HepG2 (cell line): Measurements from ENCODE around the gene PTPRM. TPM values are rescaled to one million over a fixed set of nuclear protein-coding genes. Genes with fewer than 3 reads are reported as not detected.

Experiments used
- ATAC-seq: fragments of 200-7000 bp; cut with Tn5 transposase; 3 replicates; pipeline ENCODE4 v1.9.1; 2020; ENCODE audit warnings: mild to moderate bottlenecking, moderate library complexity
- BruUV-seq: library from RNA; stranded (reverse); fragments of 400-500 nt; replicated peaks from 2 replicates; lab custom pipeline; 2021; lab: Mats Ljungman, UMichigan
- CTCF ChIA-PET: fragments of 300-600 bp; formaldehyde crosslinking; extraction: SDS; loops from one replicate; lab custom pipeline; 2021; ENCODE audit warnings: low total read pairs, inconsistent platforms, low intra/inter-chr PET ratio; lab: Yijun Ruan, JAX
- POLR2A ChIA-PET: fragments of 350-600 bp; sonication (Branson Sonifier 250); formaldehyde crosslinking; loops from one replicate; lab custom pipeline; 2020; ENCODE audit warnings: antibody characterized with exemption, inconsistent platforms; lab: Yijun Ruan, JAX
- DNase-seq: peaks from one replicate; pipeline ENCODE4 v3.0.0-alpha.2; 2015; ENCODE audit warnings: low spot score
- FAIRE-seq: peaks from 3 replicates; lab custom pipeline; 2011; peaks lifted over from hg19 to GRCh38; lab: Jason Lieb, UNC
- H2AFZ ChIP-seq: one replicate; pipeline ENCODE4 v1.6.1; 2011; ENCODE audit warnings: low read length, inconsistent platforms
- H3K27ac ChIP-seq: fragments of 300-600 bp; 3 replicates; pipeline ENCODE4 v1.8.0; 2011; ENCODE audit warnings: mixed run types, mild to moderate bottlenecking, mixed read lengths, low read length, inconsistent platforms; ENCODE audit not compliant: insufficient read depth; ENCODE audit errors: extremely low read length
- H3K27me3 ChIP-seq, 2 experiments: fragments of 200-600 bp in 1 of 2; 2 replicates in 1 of 2; 3 replicates in 1 of 2; pipeline versions ENCODE4 v1.6.0 to v1.8.0; 2011; ENCODE audit warnings: low read length in 2 of 2, mild to moderate bottlenecking in 2 of 2, moderate library complexity in 2 of 2, inconsistent platforms in 1 of 2; ENCODE audit not compliant: insufficient read depth in 2 of 2, control insufficient read depth in 1 of 2
- H3K36me3 ChIP-seq, 2 experiments: fragments of 200-600 bp in 1 of 2; replicated peaks in 1 of 2; 2 replicates in 1 of 2; 3 replicates in 1 of 2; pipeline versions ENCODE4 v1.5.1 to v1.8.0; 2011; ENCODE audit warnings: low read length in 2 of 2, inconsistent platforms in 1 of 2; ENCODE audit not compliant: insufficient read depth in 2 of 2, control insufficient read depth in 1 of 2
- H3K4me1 ChIP-seq: 2 replicates; pipeline ENCODE4 v1.5.1; 2012; ENCODE audit warnings: low read length, inconsistent platforms; ENCODE audit not compliant: insufficient read depth
- H3K4me2 ChIP-seq: 2 replicates; pipeline ENCODE4 v1.6.0; 2011; ENCODE audit warnings: low read depth, low read length, inconsistent platforms
- H3K4me3 ChIP-seq, 3 experiments: fragments of 200-600 bp in 1 of 3; sonication (generic), shearing (Covaris generic) in 1 of 3; replicated peaks in 1 of 3; 2 replicates each; pipeline ENCODE4 v1.5.1; 2011 to 2016; ENCODE audit warnings: low read length in 3 of 3, inconsistent platforms in 2 of 3, low read depth in 2 of 3, mild to moderate bottlenecking in 2 of 3, control low read depth in 1 of 3, mixed read lengths in 1 of 3; ENCODE audit not compliant: insufficient read depth in 1 of 3
- H3K79me2 ChIP-seq: one replicate; pipeline ENCODE4 v1.6.1; 2011; ENCODE audit warnings: low read length, inconsistent platforms; ENCODE audit not compliant: insufficient read depth
- H3K9ac ChIP-seq: 2 replicates; pipeline ENCODE4 v1.6.0; 2011; ENCODE audit warnings: mild to moderate bottlenecking, low read depth, low read length, inconsistent platforms; ENCODE audit not compliant: insufficient read depth
- H3K9me3 ChIP-seq: 2 replicates; pipeline ENCODE4 v1.5.1; 2012; ENCODE audit warnings: mild to moderate bottlenecking, low read length
- H4K20me1 ChIP-seq: 2 replicates; pipeline ENCODE4 v1.6.0; 2011; ENCODE audit warnings: inconsistent platforms, mild to moderate bottlenecking, low read length, moderate library complexity; ENCODE audit not compliant: insufficient read depth
- FOXA1 ChIP-seq, 2 experiments: fragments of 450-650 bp in 1 of 2; sonication (generic) in 1 of 2; formaldehyde crosslinking in 1 of 2; IDR thresholded peaks; 2 replicates each; pipeline versions ENCODE4 v1.4.0 to v1.6.1; 2016 to 2020; ENCODE audit warnings: missing genetic modification reagents in 1 of 2
- HDAC1 ChIP-seq: sonication (generic); formaldehyde crosslinking; IDR thresholded peaks from 2 replicates; pipeline ENCODE4 v1.5.1; 2020; ENCODE audit warnings: mild to moderate bottlenecking, missing genetic modification reagents
- HMGXB4 ChIP-seq, 2 experiments: sonication (generic) in 1 of 2; formaldehyde crosslinking in 1 of 2; IDR thresholded peaks; 2 replicates each; pipeline versions ENCODE4 v1.4.0 to v1.6.1; 2018 to 2020; ENCODE audit warnings: missing genetic modification reagents in 2 of 2, borderline replicate concordance in 1 of 2, low read depth in 1 of 2, mild to moderate bottlenecking in 1 of 2, missing biosample characterization in 1 of 2
- MAFF ChIP-seq: IDR thresholded peaks from 2 replicates; pipeline ENCODE4 v1.6.1; 2011; ENCODE audit warnings: low read depth, low read length, improper control_type of control experiment
- MAFK ChIP-seq, 2 experiments: IDR thresholded peaks in 1 of 2; conservative IDR thresholded peaks in 1 of 2; 2 replicates each; pipeline ENCODE4 v1.6.1; 2011; ENCODE audit warnings: improper control_type of control experiment in 2 of 2, low read length in 2 of 2
- NFE2L2 ChIP-seq: fragments of 150-350 bp; IDR thresholded peaks from 2 replicates; pipeline ENCODE4 v1.6.1; 2014; ENCODE audit warnings: low read length
- ZNF432 ChIP-seq: sonication (generic); formaldehyde crosslinking; IDR thresholded peaks from 2 replicates; pipeline ENCODE4 v1.5.0; 2020; ENCODE audit warnings: missing genetic modification reagents, mild to moderate bottlenecking, borderline replicate concordance
- WGBS: methylation state at CpG from one replicate; pipeline ENCODE4 v1.1.6; 2017; ENCODE audit warnings: low lambda C conversion rate; 5-methylcytosine and 5-hydroxymethylcytosine counted together
- in situ Hi-C: cut with HindIII; loops from 2 replicates; pipeline ENCODE4 v1.10.0; 2017; ENCODE audit warnings: low pct_unique_long_range_greater_than_20kb; ENCODE audit not compliant: extremely low pct_ligation_motif_present
- intact Hi-C: fragments of 100-400 bp; cut with micrococcal nuclease; formaldehyde crosslinking; loops from one replicate; pipeline ENCODE4 v1.10.0; 2022; ENCODE audit not compliant: unreplicated experiment
- polyA plus RNA-seq, 8 experiments: library from polyadenylated mRNA; depleted of rRNA in 3 of 8; stranded (reverse) in 7 of 8; unstranded in 1 of 8; fragments of >200 nt; fragmentation: Illumina TruSeq in 4 of 8; extraction: Trizol in 4 of 8; gene quantifications; 2 replicates each; pipeline versions ENCODE4 v1.2.1 to v1.2.3, GENCODE V29; 2011 to 2016; ENCODE audit warnings: low read depth in 4 of 8, missing spikeins in 1 of 8, mixed read lengths in 1 of 8; ENCODE audit not compliant: insufficient read depth in 1 of 8
- total RNA-seq, 5 experiments: library from RNA; depleted of rRNA; stranded (reverse); fragments of >200 nt; fragmentation: Illumina TruSeq; extraction: Trizol; gene quantifications; 2 replicates each; pipeline ENCODE4 v1.2.3, GENCODE V29; 2016; ENCODE audit warnings: low read depth in 1 of 5

The PTPRM gene
- total and polyA plus RNA-seq, 2 of the 13 experiments (the other 11 are each of a cell fraction or from before 2014, with no cell fraction given) = 12.6 to 108 TPM

GRCh38 chr18:7575465-7576028 lies 8.4 kb downstream of the PTPRM start:
- H2AFZ ChIP-seq = no peak overlapping the region
- peaks cover 59% of the 10 kb centered on the region for H3K79me2 ChIP-seq
- intact Hi-C loops (loop anchor here (10.0 kb wide), 1 partner anchor 349 kb away; no protein-coding TSS in a partner anchor), in situ Hi-C loops (no loop called here)
- no TSS peak for BruUV-seq
- peaks cover 55% of the 10 kb centered on the region for H3K4me1 ChIP-seq
- peak overlapping the region; percentile 64 for H3K4me2 ChIP-seq
- H3K9ac ChIP-seq = peak overlapping the region; percentile 23; the same call in 1 of the 2 replicates
- H3K27me3 ChIP-seq = no peaks in the 10 kb centered on the region
- WGBS = 80% methylated on average over 2 of the region's 2 CpGs
- TF ChIP-seq NFE2L2 = peak; percentile 36; the same call in 1 of the 2 replicates
- TF ChIP-seq MAFK (conservative IDR thresholded peaks at IDR 0.05 in 1 of 2, IDR thresholded peaks at IDR 0.05 in 1 of 2; ENCODE audit: low read length in 2 of 2) = peak; percentile 49 to 71
- peak; percentile 61 for TF ChIP-seq MAFF
- TF ChIP-seq FOXA1 (IDR thresholded peaks at IDR 0.05) = no peak
- no peak for TF ChIP-seq FOXA1 (CRISPR knock-in tag; IDR thresholded peaks at IDR 0.05)
- TF ChIP-seq HDAC1 (CRISPR knock-in tag) = 0 out of 2 replicates have a peak, but pooled peaks have one; percentile 17
- TF ChIP-seq ZNF432 (CRISPR knock-in tag) = no peak
- TF ChIP-seq HMGXB4 (CRISPR knock-in tag; IDR thresholded peaks at IDR 0.05; ENCODE audit: borderline replicate concordance in 1 of 2, low read depth in 1 of 2) = peak in 1 of 2 experiments; percentile 2; a peak in 1 of 4 replicates
- ChIA-PET POLR2A (interaction anchor here (1.3 to 2.4 kb wide), 3 partner anchors 8 to 180 kb away, joined by 4 to 9 read pairs (median 5); partner anchors contain the start of gene PTPRM), CTCF (no interaction called here)
- H3K36me3 ChIP-seq = no peaks in the 10 kb centered on the region
- H3K27ac ChIP-seq = peak overlapping the region; percentile 78
- peaks cover 2% of the 10 kb centered on the region; the same call in 1 of the 2 replicates for H4K20me1 ChIP-seq
- H3K4me3 ChIP-seq = peak overlapping the region; percentile 5 to 59 (median 52)
- FAIRE-seq (no peak), ATAC-seq (peak; percentile 25), DNase-seq (no peak)
- no peaks in the 10 kb centered on the region for H3K9me3 ChIP-seq
